Neural progenitor cell (in vitro differentiated cells): ENCODE results near the gene FITM1. TPM values are rescaled to one million over a fixed set of nuclear protein-coding genes. Genes with fewer than 3 reads are reported as not detected.

Source experiments
- DNase-seq: peaks from one replicate; pipeline ENCODE4 v3.0.0-alpha.2; 2016; ENCODE audit warnings: low spot score
- H2AFZ ChIP-seq: fragments of 200-600 bp; sonication (generic); replicated peaks from 2 replicates; pipeline ENCODE4 v1.6.1; 2016; ENCODE audit warnings: antibody characterized with exemption
- H3F3A ChIP-seq: fragments of 200-600 bp; sonication (generic); 2 replicates; pipeline ENCODE4 v1.6.1; 2016; ENCODE audit warnings: antibody characterized with exemption, low read depth
- H3K27ac ChIP-seq: fragments of 200-600 bp; sonication (generic); 2 replicates; pipeline ENCODE4 v1.5.1; 2016; ENCODE audit warnings: mild to moderate bottlenecking
- H3K27me3 ChIP-seq: fragments of 200-600 bp; sonication (generic); 2 replicates; pipeline ENCODE4 v1.6.1; 2016; ENCODE audit warnings: mild to moderate bottlenecking, moderate library complexity
- H3K36me3 ChIP-seq: fragments of 200-600 bp; sonication (generic); 2 replicates; pipeline ENCODE4 v1.5.1; 2016
- H3K4me1 ChIP-seq: fragments of 200-600 bp; sonication (generic); 2 replicates; pipeline ENCODE4 v1.6.1; 2016; ENCODE audit warnings: mixed run types
- H3K4me2 ChIP-seq: fragments of 200-600 bp; sonication (generic); 2 replicates; pipeline ENCODE4 v1.6.1; 2016
- H3K4me3 ChIP-seq: fragments of 200-600 bp; sonication (generic); 2 replicates; pipeline ENCODE4 v1.5.1; 2016
- H3K79me2 ChIP-seq: fragments of 200-600 bp; sonication (generic); 2 replicates; pipeline ENCODE4 v1.6.1; 2016; ENCODE audit warnings: low read depth
- H3K9ac ChIP-seq: fragments of 200-600 bp; sonication (generic); 2 replicates; pipeline ENCODE4 v1.6.1; 2016
- H3K9me3 ChIP-seq: fragments of 200-600 bp; sonication (generic); 2 replicates; pipeline ENCODE4 v1.5.1; 2016; ENCODE audit warnings: low read depth
- H4K20me1 ChIP-seq: fragments of 200-600 bp; sonication (generic); 2 replicates; pipeline ENCODE4 v1.6.1; 2016; ENCODE audit warnings: low read depth
- H3K27ac Mint-ChIP-seq: 3 replicates; pipeline ENCODE4 v1.8.0; 2021; ENCODE audit warnings: mixed read lengths
- H3K27me3 Mint-ChIP-seq: 2 replicates; pipeline ENCODE4 v1.8.0; 2022; ENCODE audit warnings: low read depth, mild to moderate bottlenecking, inconsistent platforms, moderate library complexity, mixed read lengths; ENCODE audit not compliant: insufficient read depth
- H3K36me3 Mint-ChIP-seq: 3 replicates; pipeline ENCODE4 v1.8.0; 2021; ENCODE audit warnings: mixed read lengths
- H3K4me1 Mint-ChIP-seq: 3 replicates; pipeline ENCODE4 v1.8.0; 2021; ENCODE audit warnings: mixed read lengths
- H3K4me3 Mint-ChIP-seq: 3 replicates; pipeline ENCODE4 v1.8.0; 2021; ENCODE audit warnings: mild to moderate bottlenecking, moderate library complexity, mixed read lengths
- H3K9me3 Mint-ChIP-seq: 3 replicates; pipeline ENCODE4 v1.8.0; 2020; ENCODE audit warnings: mixed read lengths
- EZH2 ChIP-seq: fragments of 200-600 bp; sonication (generic); IDR thresholded peaks from 2 replicates; pipeline ENCODE4 v1.6.1; 2017; ENCODE audit warnings: antibody characterized with exemption, mild to moderate bottlenecking, moderate library complexity
- EZH2phosphoT487 ChIP-seq: fragments of 200-600 bp; sonication (generic); IDR thresholded peaks from 2 replicates; pipeline ENCODE4 v1.6.1; 2017; ENCODE audit warnings: antibody characterized with exemption
- total RNA-seq: library from RNA; depleted of rRNA; stranded (reverse); fragments of >200 nt; gene quantifications from 2 replicates; pipeline ENCODE4 v1.2.3, GENCODE V29; 2015; ENCODE audit warnings: low replicate concordance
- TF ChIP-seq, protein P1 (sequence below): fragments of 200-600 bp; sonication (generic); IDR thresholded peaks from 2 replicates; pipeline ENCODE4 v1.5.1; 2017; ENCODE audit warnings: antibody characterized with exemption, mild to moderate bottlenecking

Gene FITM1
- total RNA-seq, 1 donor from 2014 or later = 0.77 TPM

GRCh38 chr14:24172871-24173281 is 42.4 kb downstream of the FITM1 start:
- peaks cover 7% of the 10 kb centered on the region for H3K4me1 Mint-ChIP-seq
- Histone ChIP-seq H3K79me2 (peaks cover 16% of the 10 kb centered on the region), H3K4me2 (peak overlapping the region; percentile 90), H2AFZ (no peak overlapping the region), H3K9ac (no peak overlapping the region), H3K27me3 (no peaks in the 10 kb centered on the region), H3K9me3 (no peaks in the 10 kb centered on the region), H3K4me1 (peaks cover 5% of the 10 kb centered on the region), H4K20me1 (peaks cover 14% of the 10 kb centered on the region), H3K4me3 (peak overlapping the region; percentile 60), H3K27ac (no peak overlapping the region), H3F3A (peaks cover 23% of the 10 kb centered on the region), H3K36me3 (no peaks in the 10 kb centered on the region)
- peaks cover 2% of the 10 kb centered on the region for H3K36me3 Mint-ChIP-seq
- H3K9me3 Mint-ChIP-seq = peaks cover 3% of the 10 kb centered on the region
- H3K27ac Mint-ChIP-seq = peak overlapping the region; percentile 50
- DNase-seq = peak; percentile 9
- H3K4me3 Mint-ChIP-seq = peak overlapping the region; percentile 74
- TF ChIP-seq, protein P1, sequence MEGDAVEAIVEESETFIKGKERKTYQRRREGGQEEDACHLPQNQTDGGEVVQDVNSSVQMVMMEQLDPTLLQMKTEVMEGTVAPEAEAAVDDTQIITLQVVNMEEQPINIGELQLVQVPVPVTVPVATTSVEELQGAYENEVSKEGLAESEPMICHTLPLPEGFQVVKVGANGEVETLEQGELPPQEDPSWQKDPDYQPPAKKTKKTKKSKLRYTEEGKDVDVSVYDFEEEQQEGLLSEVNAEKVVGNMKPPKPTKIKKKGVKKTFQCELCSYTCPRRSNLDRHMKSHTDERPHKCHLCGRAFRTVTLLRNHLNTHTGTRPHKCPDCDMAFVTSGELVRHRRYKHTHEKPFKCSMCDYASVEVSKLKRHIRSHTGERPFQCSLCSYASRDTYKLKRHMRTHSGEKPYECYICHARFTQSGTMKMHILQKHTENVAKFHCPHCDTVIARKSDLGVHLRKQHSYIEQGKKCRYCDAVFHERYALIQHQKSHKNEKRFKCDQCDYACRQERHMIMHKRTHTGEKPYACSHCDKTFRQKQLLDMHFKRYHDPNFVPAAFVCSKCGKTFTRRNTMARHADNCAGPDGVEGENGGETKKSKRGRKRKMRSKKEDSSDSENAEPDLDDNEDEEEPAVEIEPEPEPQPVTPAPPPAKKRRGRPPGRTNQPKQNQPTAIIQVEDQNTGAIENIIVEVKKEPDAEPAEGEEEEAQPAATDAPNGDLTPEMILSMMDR = no peak
- TF ChIP-seq EZH2 = no peak
- no peak for TF ChIP-seq EZH2phosphoT487
- peaks cover 6% of the 10 kb centered on the region for H3K27me3 Mint-ChIP-seq

- H3K27me3 Mint-ChIP-seq = peaks cover 2% of the 10 kb centered on the region
- Histone ChIP-seq H3K27me3 (no peaks in the 10 kb centered on the region), H3K9me3 (no peaks in the 10 kb centered on the region), H3F3A (peaks cover 11% of the 10 kb centered on the region), H3K27ac (no peak overlapping the region), H3K9ac (peak overlapping the region; percentile 13), H4K20me1 (peaks cover 22% of the 10 kb centered on the region), H3K4me1 (peaks cover 5% of the 10 kb centered on the region), H2AFZ (no peak overlapping the region), H3K4me3 (no peak overlapping the region), H3K4me2 (no peak overlapping the region), H3K79me2 (peaks cover 16% of the 10 kb centered on the region), H3K36me3 (no peaks in the 10 kb centered on the region)
- H3K36me3 Mint-ChIP-seq = peaks cover 11% of the 10 kb centered on the region
- H3K9me3 Mint-ChIP-seq = peaks cover 3% of the 10 kb centered on the region
- no peak for DNase-seq
- no peak overlapping the region for H3K4me3 Mint-ChIP-seq
- H3K4me1 Mint-ChIP-seq = peaks cover 5% of the 10 kb centered on the region
- no peak overlapping the region for H3K27ac Mint-ChIP-seq
- TF ChIP-seq EZH2phosphoT487 (no peak), EZH2 (no peak)
- TF ChIP-seq, protein P1 = no peak
Observed at GRCh38 chr14:24176599-24176998, 46.1 kb downstream of the FITM1 start.

GRCh38 chr14:24177041-24177825 is 46.8 kb downstream of the FITM1 start:
- Mint-ChIP-seq H3K4me1 (peaks cover 4% of the 10 kb centered on the region), H3K4me3 (no peak overlapping the region), H3K27ac (peak overlapping the region; percentile 37), H3K36me3 (peaks cover 11% of the 10 kb centered on the region), H3K27me3 (no peaks in the 10 kb centered on the region), H3K9me3 (peaks cover 3% of the 10 kb centered on the region)
- no peaks in the 10 kb centered on the region for H3K36me3 ChIP-seq
- DNase-seq = no peak
- H3K9me3 ChIP-seq = no peaks in the 10 kb centered on the region
- TF ChIP-seq, protein P1 = no peak
- TF ChIP-seq EZH2phosphoT487 (no peak), EZH2 (no peak)
- H3K4me2 ChIP-seq = no peak overlapping the region
- H3K4me3 ChIP-seq = no peak overlapping the region
- H3K27me3 ChIP-seq = no peaks in the 10 kb centered on the region
- peaks cover 13% of the 10 kb centered on the region for H3K79me2 ChIP-seq
- H3K9ac ChIP-seq = peak overlapping the region; percentile 13
- H3F3A ChIP-seq = peaks cover 10% of the 10 kb centered on the region
- H3K27ac ChIP-seq = no peak overlapping the region
- no peak overlapping the region for H2AFZ ChIP-seq
- H4K20me1 ChIP-seq = peaks cover 22% of the 10 kb centered on the region
- peaks cover 5% of the 10 kb centered on the region for H3K4me1 ChIP-seq
